ENCODE data around the gene ETF1.

Gene ETF1

GRCh38 chr5:138495351-138495750, 47.7 kb downstream of the ETF1 start:
- TF ChIP-seq, protein P1, sequence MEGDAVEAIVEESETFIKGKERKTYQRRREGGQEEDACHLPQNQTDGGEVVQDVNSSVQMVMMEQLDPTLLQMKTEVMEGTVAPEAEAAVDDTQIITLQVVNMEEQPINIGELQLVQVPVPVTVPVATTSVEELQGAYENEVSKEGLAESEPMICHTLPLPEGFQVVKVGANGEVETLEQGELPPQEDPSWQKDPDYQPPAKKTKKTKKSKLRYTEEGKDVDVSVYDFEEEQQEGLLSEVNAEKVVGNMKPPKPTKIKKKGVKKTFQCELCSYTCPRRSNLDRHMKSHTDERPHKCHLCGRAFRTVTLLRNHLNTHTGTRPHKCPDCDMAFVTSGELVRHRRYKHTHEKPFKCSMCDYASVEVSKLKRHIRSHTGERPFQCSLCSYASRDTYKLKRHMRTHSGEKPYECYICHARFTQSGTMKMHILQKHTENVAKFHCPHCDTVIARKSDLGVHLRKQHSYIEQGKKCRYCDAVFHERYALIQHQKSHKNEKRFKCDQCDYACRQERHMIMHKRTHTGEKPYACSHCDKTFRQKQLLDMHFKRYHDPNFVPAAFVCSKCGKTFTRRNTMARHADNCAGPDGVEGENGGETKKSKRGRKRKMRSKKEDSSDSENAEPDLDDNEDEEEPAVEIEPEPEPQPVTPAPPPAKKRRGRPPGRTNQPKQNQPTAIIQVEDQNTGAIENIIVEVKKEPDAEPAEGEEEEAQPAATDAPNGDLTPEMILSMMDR (IDR thresholded peaks at IDR 0.05; ENCODE audit: low read depth, low read length, missing control alignments), result no peak
- DNase-seq (ENCODE audit: extremely low read depth, low read depth), result no peak
- H3K4me3 ChIP-seq (replicated peaks; ENCODE audit: low read depth, low read length), result no peak overlapping the region

DNA sequence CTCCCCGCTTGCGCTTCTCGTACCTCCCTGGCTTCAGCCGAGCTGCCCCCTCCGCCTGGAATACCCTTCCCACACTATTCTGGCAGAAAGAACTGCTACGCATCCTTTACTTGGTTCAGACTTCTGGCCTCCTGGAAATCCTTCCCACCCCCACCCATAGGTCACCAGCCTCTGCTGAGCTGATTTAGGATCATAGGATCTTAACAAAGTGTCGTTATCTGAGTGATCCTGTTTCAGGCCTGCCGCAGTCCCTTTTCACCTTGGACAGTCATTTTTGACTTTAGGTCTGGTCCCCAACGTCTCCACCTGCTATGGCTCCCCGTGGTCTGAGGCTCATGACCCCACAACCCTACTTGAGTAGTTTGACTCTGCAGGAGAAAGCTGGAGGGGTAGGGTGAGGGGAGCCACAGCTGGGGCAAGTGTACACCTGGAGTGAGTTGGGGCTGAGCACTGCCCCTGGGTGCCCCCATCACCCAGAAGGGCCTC, 50.4 kb downstream of the ETF1 start:
- no peak for DNase-seq (ENCODE audit: extremely low read depth, low read depth)
- peak overlapping the region; percentile 46 for H3K4me3 ChIP-seq (replicated peaks; ENCODE audit: low read depth, low read length)
- TF ChIP-seq, protein P1 (IDR thresholded peaks at IDR 0.05; ENCODE audit: low read depth, low read length, missing control alignments), result no peak

GRCh38 chr5:138491669-138492559, 51.1 kb downstream of the ETF1 start:
- H3K4me3 ChIP-seq (replicated peaks; ENCODE audit: low read depth, low read length), result peak overlapping the region; percentile 46
- TF ChIP-seq, protein P1 (IDR thresholded peaks at IDR 0.05; ENCODE audit: low read depth, low read length, missing control alignments), result no peak
- no peak for DNase-seq (ENCODE audit: extremely low read depth, low read depth)

DNA sequence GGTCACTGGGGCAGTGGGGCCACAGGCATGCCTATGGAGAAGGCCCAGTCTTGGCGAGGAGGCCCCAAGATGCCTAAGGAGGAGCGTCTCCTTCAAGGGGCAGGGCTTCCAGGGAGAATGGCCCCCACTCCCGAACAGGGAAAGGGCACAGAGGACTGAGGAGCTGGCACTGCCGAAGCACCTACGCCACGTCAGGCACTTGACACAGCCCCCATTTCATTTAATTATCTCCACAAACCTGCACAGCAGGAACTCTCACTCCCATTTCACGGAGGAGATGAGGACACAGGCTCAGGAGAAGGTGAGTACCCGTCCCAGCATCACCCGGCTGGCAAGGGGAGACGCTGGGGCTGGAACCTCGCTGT, 51.8 kb downstream of the ETF1 start:
- H3K4me3 ChIP-seq (replicated peaks; ENCODE audit: low read depth, low read length), result peak overlapping the region; percentile 40
- DNase-seq (ENCODE audit: extremely low read depth, low read depth), result no peak
- TF ChIP-seq, protein P1 (IDR thresholded peaks at IDR 0.05; ENCODE audit: low read depth, low read length, missing control alignments), result no peak

DNA sequence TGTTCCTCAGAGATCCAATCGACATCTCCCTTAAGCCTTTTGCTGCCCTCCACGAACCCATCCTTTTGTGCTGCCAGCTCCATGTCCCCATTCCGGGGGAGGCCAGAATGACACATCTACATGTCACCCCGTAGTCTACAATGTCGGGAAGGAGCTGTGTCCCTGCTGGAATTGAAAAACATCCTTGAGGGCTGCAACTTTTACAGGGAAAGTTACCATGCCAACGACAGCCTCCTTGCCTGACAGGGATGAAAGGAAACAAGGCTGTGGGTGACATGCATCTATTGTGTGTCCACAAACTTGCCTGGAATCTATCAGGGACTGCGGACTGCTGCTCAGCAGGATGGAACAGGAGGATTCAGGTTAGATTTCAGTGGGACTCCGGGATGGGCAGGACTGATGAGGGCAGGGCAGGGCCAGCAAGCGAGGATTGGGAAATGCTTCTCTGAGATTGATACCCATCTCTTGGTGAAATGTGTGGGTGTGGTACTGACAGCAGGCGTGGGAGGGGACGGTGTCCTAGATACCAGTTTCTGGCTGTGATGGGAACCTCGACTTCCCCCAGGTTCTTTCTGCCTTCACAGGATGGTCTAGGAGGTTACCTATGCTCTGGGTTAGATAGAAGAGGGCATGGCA, 52.3 kb downstream of the ETF1 start:
- no peak for DNase-seq (ENCODE audit: extremely low read depth, low read depth)
- no peak overlapping the region for H3K4me3 ChIP-seq (replicated peaks; ENCODE audit: low read depth, low read length)
- TF ChIP-seq, protein P1 (IDR thresholded peaks at IDR 0.05; ENCODE audit: low read depth, low read length, missing control alignments), result no peak

GRCh38 chr5:138489683-138490061, 53.4 kb downstream of the ETF1 start:
- no peak overlapping the region for H3K4me3 ChIP-seq (replicated peaks; ENCODE audit: low read depth, low read length)
- DNase-seq (ENCODE audit: extremely low read depth, low read depth), result no peak

More at GRCh38 chr5:138489683-138490061, 53.4 kb downstream of the ETF1 start:
- TF ChIP-seq, protein P1 (IDR thresholded peaks at IDR 0.05; ENCODE audit: low read depth, low read length, missing control alignments), result no peak

All from HFF-Myc (cell line).